ENCODE results near the gene PNMT.

Gene PNMT

GRCh38 chr17:39627047-39627711, 41.1 kb upstream of the PNMT start:
- Histone ChIP-seq H3K36me3 (ENCODE audit: control insufficient read depth, insufficient read depth, low read length) (no peaks in the 10 kb centered on the region), H3K4me3 (ENCODE audit: low read length) (peak overlapping the region; percentile 47), H3K27me3 (ENCODE audit: control insufficient read depth, insufficient read depth, low read length) (peaks cover 28% of the 10 kb centered on the region), H3K9ac (ENCODE audit: low read length) (peak overlapping the region; percentile 76), H3K4me1 (ENCODE audit: control insufficient read depth, insufficient read depth, low read length) (peaks cover 71% of the 10 kb centered on the region), H3K9me3 (ENCODE audit: control insufficient read depth, low read length) (no peaks in the 10 kb centered on the region)

- Histone ChIP-seq H3K9me3 (ENCODE audit: control insufficient read depth, low read length) (no peaks in the 10 kb centered on the region), H3K9ac (ENCODE audit: low read length) (peak overlapping the region; percentile 76), H3K36me3 (ENCODE audit: control insufficient read depth, insufficient read depth, low read length) (no peaks in the 10 kb centered on the region), H3K27me3 (ENCODE audit: control insufficient read depth, insufficient read depth, low read length) (peaks cover 28% of the 10 kb centered on the region), H3K4me3 (ENCODE audit: low read length) (no peak overlapping the region), H3K4me1 (ENCODE audit: control insufficient read depth, insufficient read depth, low read length) (peaks cover 77% of the 10 kb centered on the region)
Measured at GRCh38 chr17:39627712-39628516, 40.3 kb upstream of the PNMT start.

GRCh38 chr17:39628655-39629493, 39.4 kb upstream of the PNMT start:
- Histone ChIP-seq H3K4me1 (ENCODE audit: control insufficient read depth, insufficient read depth, low read length) (peaks cover 77% of the 10 kb centered on the region), H3K9me3 (ENCODE audit: control insufficient read depth, low read length) (no peaks in the 10 kb centered on the region), H3K9ac (ENCODE audit: low read length) (peak overlapping the region; percentile 60), H3K27me3 (ENCODE audit: control insufficient read depth, insufficient read depth, low read length) (peaks cover 28% of the 10 kb centered on the region), H3K4me3 (ENCODE audit: low read length) (peak overlapping the region; percentile 14), H3K36me3 (ENCODE audit: control insufficient read depth, insufficient read depth, low read length) (no peaks in the 10 kb centered on the region)

GRCh38 chr17:39629494-39629880, 38.8 kb upstream of the PNMT start:
- Histone ChIP-seq H3K4me1 (ENCODE audit: control insufficient read depth, insufficient read depth, low read length) (peaks cover 82% of the 10 kb centered on the region), H3K36me3 (ENCODE audit: control insufficient read depth, insufficient read depth, low read length) (no peaks in the 10 kb centered on the region), H3K9me3 (ENCODE audit: control insufficient read depth, low read length) (no peaks in the 10 kb centered on the region), H3K27me3 (ENCODE audit: control insufficient read depth, insufficient read depth, low read length) (peaks cover 28% of the 10 kb centered on the region), H3K9ac (ENCODE audit: low read length) (peak overlapping the region; percentile 60), H3K4me3 (ENCODE audit: low read length) (no peak overlapping the region)

- H3K27me3 ChIP-seq (ENCODE audit: control insufficient read depth, insufficient read depth, low read length): peaks cover 28% of the 10 kb centered on the region
- H3K36me3 ChIP-seq (ENCODE audit: control insufficient read depth, insufficient read depth, low read length): no peaks in the 10 kb centered on the region
- H3K4me3 ChIP-seq (ENCODE audit: low read length): no peak overlapping the region
- peaks cover 82% of the 10 kb centered on the region for H3K4me1 ChIP-seq (ENCODE audit: control insufficient read depth, insufficient read depth, low read length)
- peak overlapping the region; percentile 60 for H3K9ac ChIP-seq (ENCODE audit: low read length)
- no peaks in the 10 kb centered on the region for H3K9me3 ChIP-seq (ENCODE audit: control insufficient read depth, low read length)
Measured at GRCh38 chr17:39629898-39630297, 38.4 kb upstream of the PNMT start.

GRCh38 chr17:39631403-39631802, 36.9 kb upstream of the PNMT start:
- H3K36me3 ChIP-seq (ENCODE audit: control insufficient read depth, insufficient read depth, low read length): no peaks in the 10 kb centered on the region
- peak overlapping the region; percentile 65 for H3K9ac ChIP-seq (ENCODE audit: low read length)
- no peaks in the 10 kb centered on the region for H3K9me3 ChIP-seq (ENCODE audit: control insufficient read depth, low read length)
- peaks cover 16% of the 10 kb centered on the region for H3K27me3 ChIP-seq (ENCODE audit: control insufficient read depth, insufficient read depth, low read length)
- H3K4me1 ChIP-seq (ENCODE audit: control insufficient read depth, insufficient read depth, low read length): peaks cover 71% of the 10 kb centered on the region
- peak overlapping the region; percentile 7 for H3K4me3 ChIP-seq (ENCODE audit: low read length)

GRCh38 chr17:39632153-39632941, 35.9 kb upstream of the PNMT start:
- Histone ChIP-seq H3K36me3 (ENCODE audit: control insufficient read depth, insufficient read depth, low read length) (no peaks in the 10 kb centered on the region), H3K4me1 (ENCODE audit: control insufficient read depth, insufficient read depth, low read length) (peaks cover 68% of the 10 kb centered on the region), H3K27me3 (ENCODE audit: control insufficient read depth, insufficient read depth, low read length) (peaks cover 6% of the 10 kb centered on the region), H3K9me3 (ENCODE audit: control insufficient read depth, low read length) (no peaks in the 10 kb centered on the region), H3K4me3 (ENCODE audit: low read length) (no peak overlapping the region), H3K9ac (ENCODE audit: low read length) (peak overlapping the region; percentile 65)

- H3K9ac ChIP-seq (ENCODE audit: low read length): peak overlapping the region; percentile 7
- H3K27me3 ChIP-seq (ENCODE audit: control insufficient read depth, insufficient read depth, low read length): no peaks in the 10 kb centered on the region
- H3K4me3 ChIP-seq (ENCODE audit: low read length): no peak overlapping the region
- H3K4me1 ChIP-seq (ENCODE audit: control insufficient read depth, insufficient read depth, low read length): peaks cover 70% of the 10 kb centered on the region
- H3K36me3 ChIP-seq (ENCODE audit: control insufficient read depth, insufficient read depth, low read length): no peaks in the 10 kb centered on the region
- H3K9me3 ChIP-seq (ENCODE audit: control insufficient read depth, low read length): no peaks in the 10 kb centered on the region
Measured at GRCh38 chr17:39633570-39634183, 34.6 kb upstream of the PNMT start.

GRCh38 chr17:39634384-39634871, 33.8 kb upstream of the PNMT start:
- Histone ChIP-seq H3K4me1 (ENCODE audit: control insufficient read depth, insufficient read depth, low read length) (peaks cover 64% of the 10 kb centered on the region), H3K9me3 (ENCODE audit: control insufficient read depth, low read length) (no peaks in the 10 kb centered on the region), H3K9ac (ENCODE audit: low read length) (no peak overlapping the region), H3K27me3 (ENCODE audit: control insufficient read depth, insufficient read depth, low read length) (no peaks in the 10 kb centered on the region), H3K36me3 (ENCODE audit: control insufficient read depth, insufficient read depth, low read length) (no peaks in the 10 kb centered on the region), H3K4me3 (ENCODE audit: low read length) (no peak overlapping the region)

- Histone ChIP-seq H3K36me3 (ENCODE audit: control insufficient read depth, insufficient read depth, low read length) (no peaks in the 10 kb centered on the region), H3K4me1 (ENCODE audit: control insufficient read depth, insufficient read depth, low read length) (peaks cover 63% of the 10 kb centered on the region), H3K9me3 (ENCODE audit: control insufficient read depth, low read length) (no peaks in the 10 kb centered on the region), H3K4me3 (ENCODE audit: low read length) (no peak overlapping the region), H3K27me3 (ENCODE audit: control insufficient read depth, insufficient read depth, low read length) (no peaks in the 10 kb centered on the region), H3K9ac (ENCODE audit: low read length) (peak overlapping the region; percentile 82)
Measured at GRCh38 chr17:39635614-39636176, 32.6 kb upstream of the PNMT start.

GRCh38 chr17:39636587-39636926, 31.7 kb upstream of the PNMT start:
- peaks cover 66% of the 10 kb centered on the region for H3K4me1 ChIP-seq (ENCODE audit: control insufficient read depth, insufficient read depth, low read length)
- peak overlapping the region; percentile 82 for H3K9ac ChIP-seq (ENCODE audit: low read length)
- H3K36me3 ChIP-seq (ENCODE audit: control insufficient read depth, insufficient read depth, low read length): no peaks in the 10 kb centered on the region
- H3K4me3 ChIP-seq (ENCODE audit: low read length): peak overlapping the region; percentile 67
- no peaks in the 10 kb centered on the region for H3K27me3 ChIP-seq (ENCODE audit: control insufficient read depth, insufficient read depth, low read length)
- no peaks in the 10 kb centered on the region for H3K9me3 ChIP-seq (ENCODE audit: control insufficient read depth, low read length)

Measured in mucosa of stomach (tissue), 1 donor.